Measurements from ENCODE around the gene LUZP1. TPM values are rescaled to one million over a fixed set of nuclear protein-coding genes. Genes with fewer than 3 reads are reported as not detected.

LUZP1 gene
- total RNA-seq, 1 experiment from 2014 or later: 40.2 TPM

DNA sequence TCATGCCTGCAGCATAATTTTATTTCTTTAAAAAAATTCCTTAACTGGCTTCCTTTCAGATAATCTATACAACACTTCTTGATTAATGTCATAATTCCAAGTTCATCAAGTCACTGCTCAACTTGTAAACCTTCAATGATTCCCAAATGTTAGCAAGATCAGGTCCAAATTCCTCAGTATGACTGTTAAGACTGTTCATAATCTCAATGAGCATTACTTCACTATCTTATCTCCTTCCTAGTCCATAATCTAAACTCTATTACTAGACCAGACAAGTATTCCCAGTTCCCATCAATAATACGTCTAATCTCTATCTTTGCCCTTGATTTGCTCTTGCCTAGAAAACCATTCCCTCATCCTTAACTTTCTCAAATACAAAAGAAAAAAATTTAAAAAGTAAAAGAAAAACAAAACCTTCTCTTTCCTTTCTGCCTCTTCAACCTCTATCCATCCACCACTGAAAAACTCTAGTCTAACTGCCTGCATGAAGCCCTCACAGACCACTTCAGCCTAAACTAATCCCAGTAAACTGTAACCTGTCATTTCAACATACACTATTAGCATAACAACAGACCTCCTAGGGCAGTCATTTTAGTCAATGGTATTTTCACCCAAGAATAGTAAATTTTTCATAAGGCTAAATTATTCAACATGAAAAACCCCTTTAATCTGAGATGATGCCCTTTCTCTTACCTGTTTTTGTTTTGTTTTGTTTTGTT lies 15.5 kb downstream of the LUZP1 start:
- CTCF ChIA-PET: no interaction called here
- no peaks in the 10 kb centered on the region for H3K36me3 ChIP-seq (ENCODE audit: control insufficient read depth, insufficient read depth, low read length)
- H3K9me3 ChIP-seq (ENCODE audit: control insufficient read depth, insufficient read depth, low read depth, low read length): no peaks in the 10 kb centered on the region
- POLR2A ChIA-PET: no interaction called here
- no peak overlapping the region for H3K27ac ChIP-seq (ENCODE audit: low read length)
- no peak overlapping the region for H3K4me3 ChIP-seq (ENCODE audit: low read depth in 2 of 2, low read length in 2 of 2)
- no peak for ATAC-seq
- BruUV-seq (replicated peaks): TSS peak; percentile 59
- TF ChIP-seq CTCF (IDR thresholded peaks at IDR 0.05) (no peak), POLR2AphosphoS5 (IDR thresholded peaks at IDR 0.05; ENCODE audit: low read depth, low read length) (no peak), TCF7L2 (IDR thresholded peaks at IDR 0.05; ENCODE audit: low read depth, low read length) (no peak), SIN3A (IDR thresholded peaks at IDR 0.05; ENCODE audit: borderline replicate concordance, insufficient read depth, low read depth, low read length) (no peak), REST (IDR thresholded peaks at IDR 0.05; ENCODE audit: insufficient read depth in 1 of 2, low read depth in 2 of 2, low read length in 1 of 2) (no peak)
- H3K27me3 ChIP-seq (ENCODE audit: control insufficient read depth, insufficient read depth, low read length): no peaks in the 10 kb centered on the region
- DNase-seq (ENCODE audit: low read depth, low spot score): no peak
- in situ Hi-C loops (cut with HindIII; ENCODE audit: low pct_unique_long_range_greater_than_20kb, low sequenced_read_pairs): no loop called here
- intact Hi-C loops (cut with micrococcal nuclease; ENCODE audit: unreplicated experiment): no loop called here
- H3K4me1 ChIP-seq (ENCODE audit: control insufficient read depth, insufficient read depth, low read length): peaks cover 16% of the 10 kb centered on the region; the same call in 1 of the 2 replicates

DNA sequence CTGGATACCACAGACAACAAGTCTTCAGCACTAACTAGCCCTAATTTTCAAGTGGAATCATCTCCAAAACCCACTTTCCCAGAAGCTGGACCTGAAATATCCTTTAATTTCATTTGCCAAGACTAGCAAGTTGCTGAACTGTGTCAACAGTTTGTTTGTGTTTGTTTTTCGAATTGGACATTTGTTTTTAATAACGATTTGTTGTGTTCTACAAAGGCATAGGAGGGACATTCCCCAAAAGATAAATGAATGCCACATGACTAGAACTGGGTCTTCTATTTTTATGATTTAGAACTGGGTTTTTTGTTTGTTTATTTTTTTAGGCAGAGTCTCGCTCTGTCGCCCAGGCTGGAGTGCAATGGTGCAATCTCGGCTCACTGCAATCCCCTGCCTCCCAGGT lies 17.9 kb downstream of the LUZP1 start:
- no peak for DNase-seq (ENCODE audit: low read depth, low spot score)
- Histone ChIP-seq H3K36me3 (ENCODE audit: control insufficient read depth, insufficient read depth, low read length) (no peaks in the 10 kb centered on the region), H3K9me3 (ENCODE audit: control insufficient read depth, insufficient read depth, low read depth, low read length) (no peaks in the 10 kb centered on the region), H3K27ac (ENCODE audit: low read length) (no peak overlapping the region), H3K4me1 (ENCODE audit: control insufficient read depth, insufficient read depth, low read length) (peaks cover 16% of the 10 kb centered on the region; the same call in 1 of the 2 replicates), H3K27me3 (ENCODE audit: control insufficient read depth, insufficient read depth, low read length) (no peaks in the 10 kb centered on the region), H3K4me3 (ENCODE audit: low read depth in 2 of 2, low read length in 2 of 2) (no peak overlapping the region)
- intact Hi-C loops (cut with micrococcal nuclease; ENCODE audit: unreplicated experiment): no loop called here
- in situ Hi-C loops (cut with HindIII; ENCODE audit: low pct_unique_long_range_greater_than_20kb, low sequenced_read_pairs): no loop called here
- no peak for ATAC-seq
- BruUV-seq (replicated peaks): no TSS peak
- ChIA-PET POLR2A (interaction anchor here (0.7 kb wide), 1 partner anchor 763 kb away, joined by 3 read pairs; no protein-coding TSS in a partner anchor), CTCF (no interaction called here)
- no peak for TF ChIP-seq TCF7L2 (IDR thresholded peaks at IDR 0.05; ENCODE audit: low read depth, low read length)
- no peak for TF ChIP-seq CTCF (IDR thresholded peaks at IDR 0.05)
- no peak for TF ChIP-seq POLR2AphosphoS5 (IDR thresholded peaks at IDR 0.05; ENCODE audit: low read depth, low read length)
- TF ChIP-seq SIN3A (IDR thresholded peaks at IDR 0.05; ENCODE audit: borderline replicate concordance, insufficient read depth, low read depth, low read length): no peak
- no peak for TF ChIP-seq REST (IDR thresholded peaks at IDR 0.05; ENCODE audit: insufficient read depth in 1 of 2, low read depth in 2 of 2, low read length in 1 of 2)

All from Panc1 (cell line).